ENCODE measurements around the gene KRTAP4-2.
"Not testable (repeated sequence)": the region's sequence is repeated elsewhere in the genome, so short reads cannot be mapped to it uniquely, and the experiment has no call there.

Gene KRTAP4-2

DNA sequence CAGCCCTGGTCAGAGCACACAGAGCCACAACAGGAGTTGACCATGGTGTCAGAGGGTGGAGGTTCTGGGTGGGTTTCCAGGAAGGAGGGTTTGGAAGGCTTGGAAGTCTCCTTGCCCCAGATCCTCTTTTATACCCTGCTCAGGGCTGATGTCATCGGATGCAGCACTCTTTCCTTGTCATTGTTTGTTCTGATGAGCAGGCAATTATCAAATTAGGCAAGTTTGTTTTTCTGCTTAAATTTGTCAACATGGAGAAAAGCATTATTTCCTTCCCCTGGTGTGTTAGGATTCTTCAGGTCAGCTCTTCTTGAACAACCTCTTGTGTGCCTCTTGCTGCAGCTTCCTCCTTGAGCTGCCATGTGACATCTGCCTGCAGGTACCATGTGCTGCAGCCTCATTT, 17.4 kb downstream of the KRTAP4-2 start, which contains the start of gene KRTAP4-4:
TSS of gene KRTAP4-4 (minus strand) at position 101 of the 400 bp plus-strand sequence. CDS start at position 44, 57 bp downstream.
- DNase-seq: no peak

DNA sequence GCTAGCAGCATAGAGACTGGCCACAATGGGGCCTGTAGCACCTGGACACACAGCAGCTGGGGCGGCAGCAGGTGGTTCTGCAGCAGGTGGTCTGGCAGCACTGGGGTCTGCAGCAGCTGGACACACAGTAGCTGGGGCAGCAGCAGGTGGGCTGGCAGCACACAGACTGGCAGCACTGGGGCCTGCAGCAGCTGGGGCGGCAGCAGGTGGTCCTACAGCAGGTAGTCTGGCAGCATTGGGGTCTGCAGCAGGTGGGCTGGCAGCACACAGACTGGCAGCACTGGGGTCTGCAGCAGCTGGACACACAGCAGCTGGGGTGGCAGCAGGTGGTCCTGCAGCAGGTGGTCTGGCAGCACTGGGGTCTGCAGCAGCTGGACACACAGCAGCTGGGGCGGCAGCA, 17.8 kb downstream of the KRTAP4-2 start:
- not testable (repeated sequence) for DNase-seq

GRCh38 chr17:41153856-41154255, 24.2 kb downstream of the KRTAP4-2 start:
- DNase-seq: no peak

- no peak for DNase-seq
These were observed 26.5 kb downstream of the KRTAP4-2 start for GRCh38 chr17:41151525-41151924.

DNA sequence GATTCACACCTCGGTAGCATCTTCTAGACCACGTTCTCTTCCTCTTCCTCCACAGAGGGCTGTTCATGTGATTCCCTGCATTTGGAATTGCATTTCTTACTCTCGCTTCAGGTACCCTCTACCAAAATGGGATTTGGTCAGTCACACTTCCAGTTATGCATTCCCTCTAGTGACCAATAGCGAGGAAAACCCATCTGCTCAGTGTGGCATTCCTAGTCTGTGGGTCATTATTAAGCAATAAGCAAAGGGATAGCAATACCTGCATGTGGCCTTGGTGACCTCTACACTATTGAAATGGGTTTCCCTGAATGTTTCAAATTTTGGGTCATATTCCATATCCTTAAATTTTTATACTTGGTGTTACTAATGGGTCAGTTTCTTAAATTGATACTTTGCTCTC, 28.0 kb downstream of the KRTAP4-2 start:
- no peak for DNase-seq

DNA sequence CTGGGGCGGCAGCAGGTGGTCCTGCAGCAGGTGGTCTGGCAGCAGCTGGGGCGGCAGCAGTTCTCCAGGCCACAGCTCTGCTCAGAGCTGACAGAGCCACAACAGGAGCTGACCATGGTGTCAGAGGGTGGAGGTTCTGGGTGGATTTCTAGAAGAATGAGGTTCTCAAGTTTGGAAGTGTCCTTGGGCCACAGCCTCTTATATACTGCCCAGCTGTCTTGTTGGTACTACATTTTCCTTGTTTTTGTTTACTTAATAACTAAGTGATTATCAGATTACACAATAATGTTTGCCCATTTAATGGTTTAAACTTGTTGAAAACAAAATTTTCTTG, 28.4 kb downstream of the KRTAP4-2 start, which contains the start of gene KRTAP4-5:
TSS of gene KRTAP4-5 (minus strand) at position 174 of the 334 bp plus-strand sequence. CDS start at position 116, 58 bp downstream.
- no peak for DNase-seq

DNA sequence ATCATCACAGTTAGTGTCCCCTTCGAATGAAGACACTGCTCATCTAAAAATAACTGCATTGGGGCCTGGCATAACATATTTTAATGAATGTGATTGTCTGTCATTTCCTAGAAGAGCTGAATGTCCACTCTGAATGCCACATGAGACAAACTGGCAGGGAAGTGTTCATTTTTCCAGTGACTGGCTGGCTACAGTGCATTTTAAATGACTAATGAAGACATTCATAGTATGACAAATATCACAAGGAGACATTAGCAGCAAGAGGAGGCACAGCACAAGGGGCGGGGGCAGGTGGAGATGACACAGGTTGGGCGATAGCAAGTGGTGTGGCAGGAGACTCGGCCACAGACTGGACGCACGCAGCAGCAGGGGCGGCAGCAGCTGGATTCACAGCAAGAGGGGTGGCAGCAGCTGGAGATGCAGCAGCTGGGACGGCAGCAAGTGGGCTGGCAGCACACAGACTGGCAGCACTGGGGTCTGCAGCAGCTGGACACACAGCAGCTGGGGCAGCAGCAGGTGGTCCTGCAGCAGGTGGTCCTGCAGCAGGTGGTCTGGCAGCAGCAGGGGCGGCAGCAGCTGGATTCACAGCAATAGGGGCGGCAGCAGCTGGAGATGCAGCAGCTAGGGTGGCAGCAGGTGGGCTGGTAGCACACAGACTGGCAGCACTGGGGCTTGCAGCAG, 28.9 kb downstream of the KRTAP4-2 start:
- not testable (repeated sequence) for DNase-seq

- DNase-seq: no peak
These were observed 30.4 kb downstream of the KRTAP4-2 start for GRCh38 chr17:41147531-41148204.

DNA sequence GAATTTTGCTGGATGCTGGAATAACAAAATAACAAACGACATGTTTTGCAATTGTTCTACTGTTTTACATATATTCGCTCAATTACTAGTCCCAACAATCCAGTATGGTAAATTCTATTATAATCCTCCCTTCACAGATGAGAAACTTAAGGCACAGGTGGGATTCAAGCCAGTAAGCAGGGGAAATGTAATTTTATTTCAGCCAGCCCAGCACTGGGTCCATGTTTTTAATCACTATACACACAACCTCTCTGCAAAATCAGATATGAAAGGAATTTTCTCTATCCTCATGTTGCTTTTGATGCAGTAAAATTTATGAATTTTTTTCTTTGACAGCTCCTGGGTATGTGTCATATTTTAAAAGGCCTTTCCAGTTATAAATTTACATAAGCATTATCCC, 32.8 kb downstream of the KRTAP4-2 start:
- no peak for DNase-seq

GRCh38 chr17:41144846-41145245, 33.2 kb downstream of the KRTAP4-2 start:
- DNase-seq: no peak

- DNase-seq: no peak
These were observed 36.7 kb downstream of the KRTAP4-2 start for GRCh38 chr17:41141361-41141760.

DNA sequence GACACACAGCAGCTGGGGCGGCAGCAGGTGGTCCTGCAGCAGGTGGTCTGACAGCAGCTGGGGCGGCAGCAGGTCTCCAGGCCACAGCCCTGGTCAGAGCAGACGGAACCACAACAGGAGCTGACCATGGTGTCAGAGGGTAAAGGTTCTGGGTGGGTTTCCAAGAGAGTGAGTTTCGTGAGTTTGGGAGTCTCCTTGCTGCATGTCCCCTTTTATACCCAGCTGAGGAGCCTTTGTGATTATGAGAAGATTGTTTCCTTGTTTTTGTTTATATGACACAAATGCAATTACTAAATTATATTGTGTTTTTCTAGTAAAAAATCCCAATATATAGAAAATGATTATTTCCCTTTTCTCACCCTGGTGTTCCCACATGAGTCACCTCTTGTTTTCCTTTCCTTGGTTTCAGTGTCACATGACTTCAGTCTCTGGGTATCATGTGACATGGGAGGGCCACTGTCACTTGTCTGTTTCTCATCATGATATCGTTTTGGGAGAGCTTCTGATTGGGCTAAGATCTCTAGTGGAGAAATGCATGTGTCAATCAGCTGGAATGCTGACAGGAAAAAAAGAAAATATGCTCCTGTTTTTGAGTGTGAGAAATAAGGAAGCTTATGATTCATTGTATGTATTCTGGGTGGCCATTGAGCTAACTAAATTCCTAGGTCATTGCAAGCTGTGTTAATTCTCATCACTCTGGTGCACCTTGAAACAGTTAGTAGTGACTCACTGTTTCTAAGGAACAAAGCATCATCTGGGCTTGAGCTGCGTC, 37.5 kb downstream of the KRTAP4-2 start, which contains the start of gene KRTAP4-6:
TSS of gene KRTAP4-6 (minus strand) at position 185 of the 772 bp plus-strand sequence. CDS start at position 128, 57 bp downstream.
- DNase-seq: no peak

DNA sequence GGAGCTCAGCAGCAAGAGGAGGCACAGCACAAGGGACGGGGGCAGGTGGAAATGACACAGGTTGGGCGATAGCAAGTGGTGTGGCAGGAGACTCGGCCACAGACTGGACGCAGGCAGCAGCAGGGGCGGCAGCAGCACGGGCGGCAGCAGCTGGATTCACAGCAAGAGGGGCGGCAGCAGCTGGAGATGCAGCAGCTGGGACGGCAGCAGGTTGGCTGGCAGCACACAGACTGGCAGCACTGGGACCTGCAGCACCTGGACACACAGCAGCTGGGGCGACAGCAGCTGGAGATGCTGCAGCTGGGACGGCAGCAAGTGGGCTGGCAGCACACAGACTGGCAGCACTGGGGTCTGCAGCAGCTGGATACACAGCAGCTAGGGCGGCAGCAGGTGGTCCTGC, 38.2 kb downstream of the KRTAP4-2 start:
- DNase-seq: not testable (repeated sequence)

GRCh38 chr17:41133880-41134735, 43.9 kb downstream of the KRTAP4-2 start:
- DNase-seq: no peak

DNA sequence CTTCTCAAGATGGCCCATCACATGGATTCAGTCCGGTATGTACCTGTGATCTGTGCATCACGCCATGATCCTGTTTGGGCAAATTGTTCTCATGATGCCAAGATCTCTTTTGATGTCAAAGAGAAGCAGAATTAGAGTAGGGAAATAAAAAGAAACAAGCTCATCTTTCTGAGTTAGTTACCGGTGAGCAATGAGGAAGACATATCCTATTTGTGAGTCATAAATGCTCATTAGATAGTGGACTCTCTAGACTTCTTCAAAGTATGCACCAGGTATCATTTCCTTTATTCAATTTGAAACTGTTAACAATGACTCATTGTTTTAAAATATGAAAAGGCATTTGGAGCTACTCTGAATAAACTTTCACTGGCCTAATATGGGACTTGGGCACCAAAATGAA, 46.0 kb downstream of the KRTAP4-2 start:
- DNase-seq: no peak

Data from CD4-positive, alpha-beta T cell treated with Interleukin-1 beta for 1 hour (primary cell).